ENCODE measurements around the gene CDK14. TPM values are rescaled to one million over a fixed set of nuclear protein-coding genes. Genes with fewer than 3 reads are reported as not detected.

CDK14 gene
- total and polyA plus RNA-seq, 2 of the 8 experiments (the other 6 are each of a cell fraction or from before 2014, with no cell fraction given) = 5.5 to 47.3 TPM

DNA sequence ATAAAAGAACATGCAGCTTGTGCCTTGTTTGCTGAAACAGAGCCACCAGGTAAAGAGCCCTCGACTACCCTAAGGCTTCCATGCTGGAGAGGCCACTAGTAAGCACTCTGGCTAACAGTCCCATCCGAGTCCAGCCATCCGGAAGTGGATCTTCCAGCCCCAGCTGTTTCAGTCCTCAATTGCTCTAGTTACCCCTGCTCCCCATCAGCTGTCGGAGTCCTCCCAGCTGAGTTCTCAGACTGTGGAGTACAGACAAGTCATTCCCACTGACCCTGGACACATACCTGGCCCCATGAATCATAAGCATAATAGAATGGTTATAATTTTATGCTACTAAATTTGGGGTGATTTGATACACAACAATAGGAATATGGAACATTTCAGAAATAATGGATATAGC, 654.6 kb downstream of the CDK14 start:
- no peak overlapping the region for H3K4me3 ChIP-seq (ENCODE audit: extremely low read depth in 1 of 4, insufficient read depth in 2 of 4, low read depth in 3 of 4, low read length in 4 of 4)
- no peaks in the 10 kb centered on the region for H3K79me2 ChIP-seq (ENCODE audit: control insufficient read depth in 1 of 2, insufficient read depth in 2 of 2, low read length in 2 of 2)
- H3K9ac ChIP-seq (replicated peaks in 1 of 4; ENCODE audit: extremely low read depth in 1 of 4, low read depth in 3 of 4, low read length in 3 of 4) = no peak overlapping the region
- FAIRE-seq (no peak), DNase-seq (ENCODE audit: low read depth in 1 of 2, low spot score in 2 of 2) (no peak)
- no peak overlapping the region for H2BK20ac ChIP-seq (ENCODE audit: low read length)
- H3K4ac ChIP-seq (replicated peaks; ENCODE audit: insufficient read length, low read depth, low read length) = no peak overlapping the region
- no peaks in the 10 kb centered on the region; the same call in 1 of the 2 replicates for H3K79me1 ChIP-seq (ENCODE audit: low read depth, low read length)
- POLR2A ChIA-PET (ENCODE audit: partially characterized antibody) = no interaction called here
- no peaks in the 10 kb centered on the region for H3K4me1 ChIP-seq (replicated peaks in 1 of 4; ENCODE audit: control insufficient read depth in 3 of 4, insufficient read depth in 4 of 4, low read length in 3 of 4)
- CTCF ChIA-PET (ENCODE audit: partially characterized antibody) = interaction anchor here (0.6 to 1.6 kb wide), 5 partner anchors 9 to 889 kb away, joined by 3 to 4 read pairs (median 3); no protein-coding TSS in a partner anchor
- H3K56ac ChIP-seq (replicated peaks; ENCODE audit: insufficient read length, low read depth, low read length) = no peak overlapping the region
- no peak overlapping the region for H2BK5ac ChIP-seq (ENCODE audit: low read depth, low read length)
- H3K9me3 ChIP-seq (ENCODE audit: insufficient read depth in 2 of 2, low read depth in 1 of 2, low read length in 1 of 2) = no peaks in the 10 kb centered on the region
- H3K36me3 ChIP-seq (ENCODE audit: control insufficient read depth in 2 of 4, insufficient read depth in 4 of 4, low read length in 3 of 4) = no peaks in the 10 kb centered on the region
- H3K14ac ChIP-seq (ENCODE audit: insufficient read length) = no peak overlapping the region
- H4K8ac ChIP-seq (ENCODE audit: extremely low read depth, insufficient read depth, low read length) = no peak overlapping the region
- H4K5ac ChIP-seq (ENCODE audit: insufficient read length, low read depth, low read length) = no peak overlapping the region
- H2BK120ac ChIP-seq (replicated peaks; ENCODE audit: low read depth, low read length) = no peak overlapping the region
- H3K18ac ChIP-seq (ENCODE audit: extremely low read depth, low read length) = no peak overlapping the region
- H4K20me1 ChIP-seq (replicated peaks in 1 of 2; ENCODE audit: control insufficient read depth in 1 of 2, insufficient read depth in 2 of 2, low read length in 2 of 2) = no peaks in the 10 kb centered on the region
- H3K23ac ChIP-seq (ENCODE audit: insufficient read length) = no peak overlapping the region
- no peak overlapping the region for H2AFZ ChIP-seq (ENCODE audit: low read length)
- 90% methylated on average over 4 of the region's 4 CpGs; no CpG with 5 or more reads in 1 of the 2 experiments for WGBS, 2 experiments (ENCODE audit: extremely low coverage in 1 of 2, insufficient coverage in 1 of 2, insufficient read length in 1 of 2, insufficient replicate concordance in 2 of 2, low coverage in 1 of 2, low lambda C conversion rate in 2 of 2, missing lambda C conversion rate in 1 of 2)
- H3K4me2 ChIP-seq (ENCODE audit: insufficient read depth in 1 of 2, low read depth in 2 of 2, low read length in 2 of 2) = no peak overlapping the region
- no peak overlapping the region for H2BK12ac ChIP-seq (ENCODE audit: low read depth, low read length)
- no peak overlapping the region for H2BK15ac ChIP-seq (ENCODE audit: low read length)
- no peak overlapping the region for H2AK5ac ChIP-seq (ENCODE audit: low read depth, low read length)
- no peaks in the 10 kb centered on the region for H3K27me3 ChIP-seq (replicated peaks in 1 of 4; ENCODE audit: control insufficient read depth in 3 of 4, extremely low read depth in 1 of 4, insufficient read depth in 3 of 4, low read length in 3 of 4)
- no peak overlapping the region for H4K91ac ChIP-seq (replicated peaks; ENCODE audit: insufficient read length, low read length)
- TF ChIP-seq FOSL1 (IDR thresholded peaks at IDR 0.05; ENCODE audit: insufficient read depth, low read depth, low read length) (no peak), RXRA (IDR thresholded peaks at IDR 0.05; ENCODE audit: insufficient read depth, low read depth, low read length) (no peak), CHD1 (IDR thresholded peaks at IDR 0.05; ENCODE audit: low read depth, low read length) (no peak), KDM5A (IDR thresholded peaks at IDR 0.05; ENCODE audit: low read length) (no peak), CBX8 (IDR thresholded peaks at IDR 0.05; ENCODE audit: borderline replicate concordance, low read depth, low read length) (no peak), POLR2A (IDR thresholded peaks at IDR 0.05; ENCODE audit: control extremely low read depth in 1 of 2, low read depth in 2 of 2, low read length in 2 of 2) (no peak), CREB1 (IDR thresholded peaks at IDR 0.05) (no peak), BRCA1 (IDR thresholded peaks at IDR 0.05; ENCODE audit: low read depth, low read length) (no peak), CBX5 (IDR thresholded peaks at IDR 0.05; ENCODE audit: low read depth, low read length) (no peak), BACH1 (IDR thresholded peaks at IDR 0.05; ENCODE audit: low read length) (no peak)
- H3K23me2 ChIP-seq (ENCODE audit: low read depth, low read length) = no peaks in the 10 kb centered on the region
- no peak overlapping the region for H3K27ac ChIP-seq (ENCODE audit: low read depth, low read length)
